WERI-Rb-1 (cell line): ENCODE data around the gene MAGEA10.

Source experiments
- DNase-seq: peaks from one replicate; pipeline ENCODE4 v3.0.0-alpha.2; 2020
- H3K27ac ChIP-seq: fragments of 250-450 bp; sonication (Bioruptor Pico); 2 replicates; pipeline ENCODE4 v1.5.1; 2020; ENCODE audit warnings: mild to moderate bottlenecking, moderate library complexity
- H3K27me3 ChIP-seq: fragments of 250-450 bp; sonication (Bioruptor Pico); 2 replicates; pipeline ENCODE4 v1.5.1; 2021; ENCODE audit warnings: mild to moderate bottlenecking, low read depth, moderate library complexity; ENCODE audit not compliant: insufficient read depth, severe bottlenecking
- H3K36me3 ChIP-seq: fragments of 250-450 bp; sonication (Bioruptor Pico); 2 replicates; pipeline ENCODE4 v1.5.1; 2020; ENCODE audit warnings: mild to moderate bottlenecking, moderate library complexity
- H3K4me3 ChIP-seq: 2 replicates; pipeline ENCODE4 v1.5.1; 2011; ENCODE audit warnings: low read depth, mild to moderate bottlenecking, control low read depth, low read length
- H3K9me3 ChIP-seq: fragments of 250-450 bp; sonication (Bioruptor Pico); 2 replicates; pipeline ENCODE4 v1.5.1; 2021; ENCODE audit warnings: mild to moderate bottlenecking, moderate library complexity; ENCODE audit not compliant: severe bottlenecking
- TF ChIP-seq, protein P1 (sequence below): IDR thresholded peaks from 2 replicates; pipeline ENCODE4 v1.5.1; 2011; ENCODE audit warnings: low read depth, mild to moderate bottlenecking, control low read depth, inconsistent platforms, low read length

The MAGEA10 gene

DNA sequence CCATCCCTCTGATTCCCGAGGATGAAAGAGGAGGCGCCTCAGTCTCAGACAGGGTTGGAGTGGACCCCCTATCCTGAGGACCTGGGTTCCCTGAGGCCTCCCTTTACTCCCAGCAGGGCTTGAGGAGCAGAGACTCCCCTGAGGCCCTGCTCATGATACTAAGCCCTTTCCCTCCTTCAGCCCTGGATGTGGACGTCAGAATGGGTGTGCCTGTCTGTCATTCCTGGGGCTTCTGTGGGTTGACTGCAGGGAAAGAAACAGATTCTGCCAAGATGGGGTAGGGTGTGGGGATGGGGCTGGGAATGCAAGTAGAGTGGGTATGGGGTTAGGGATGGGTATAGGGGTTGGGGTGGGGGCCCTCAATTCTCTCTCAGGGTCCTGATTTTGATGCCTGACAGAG lies 21.1 kb downstream of the MAGEA10 start:
- TF ChIP-seq, protein P1, sequence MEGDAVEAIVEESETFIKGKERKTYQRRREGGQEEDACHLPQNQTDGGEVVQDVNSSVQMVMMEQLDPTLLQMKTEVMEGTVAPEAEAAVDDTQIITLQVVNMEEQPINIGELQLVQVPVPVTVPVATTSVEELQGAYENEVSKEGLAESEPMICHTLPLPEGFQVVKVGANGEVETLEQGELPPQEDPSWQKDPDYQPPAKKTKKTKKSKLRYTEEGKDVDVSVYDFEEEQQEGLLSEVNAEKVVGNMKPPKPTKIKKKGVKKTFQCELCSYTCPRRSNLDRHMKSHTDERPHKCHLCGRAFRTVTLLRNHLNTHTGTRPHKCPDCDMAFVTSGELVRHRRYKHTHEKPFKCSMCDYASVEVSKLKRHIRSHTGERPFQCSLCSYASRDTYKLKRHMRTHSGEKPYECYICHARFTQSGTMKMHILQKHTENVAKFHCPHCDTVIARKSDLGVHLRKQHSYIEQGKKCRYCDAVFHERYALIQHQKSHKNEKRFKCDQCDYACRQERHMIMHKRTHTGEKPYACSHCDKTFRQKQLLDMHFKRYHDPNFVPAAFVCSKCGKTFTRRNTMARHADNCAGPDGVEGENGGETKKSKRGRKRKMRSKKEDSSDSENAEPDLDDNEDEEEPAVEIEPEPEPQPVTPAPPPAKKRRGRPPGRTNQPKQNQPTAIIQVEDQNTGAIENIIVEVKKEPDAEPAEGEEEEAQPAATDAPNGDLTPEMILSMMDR: no peak
- no peak overlapping the region for H3K27ac ChIP-seq
- H3K9me3 ChIP-seq: no peaks in the 10 kb centered on the region
- DNase-seq: no peak
- peaks cover 64% of the 10 kb centered on the region for H3K27me3 ChIP-seq
- H3K36me3 ChIP-seq: no peaks in the 10 kb centered on the region
- no peak overlapping the region for H3K4me3 ChIP-seq

GRCh38 chrX:152108527-152108926 lies 29.9 kb downstream of the MAGEA10 start:
- Histone ChIP-seq H3K9me3 (no peaks in the 10 kb centered on the region), H3K4me3 (no peak overlapping the region), H3K36me3 (no peaks in the 10 kb centered on the region), H3K27ac (no peak overlapping the region), H3K27me3 (peaks cover 37% of the 10 kb centered on the region)
- DNase-seq: no peak
- TF ChIP-seq, protein P1: no peak

DNA sequence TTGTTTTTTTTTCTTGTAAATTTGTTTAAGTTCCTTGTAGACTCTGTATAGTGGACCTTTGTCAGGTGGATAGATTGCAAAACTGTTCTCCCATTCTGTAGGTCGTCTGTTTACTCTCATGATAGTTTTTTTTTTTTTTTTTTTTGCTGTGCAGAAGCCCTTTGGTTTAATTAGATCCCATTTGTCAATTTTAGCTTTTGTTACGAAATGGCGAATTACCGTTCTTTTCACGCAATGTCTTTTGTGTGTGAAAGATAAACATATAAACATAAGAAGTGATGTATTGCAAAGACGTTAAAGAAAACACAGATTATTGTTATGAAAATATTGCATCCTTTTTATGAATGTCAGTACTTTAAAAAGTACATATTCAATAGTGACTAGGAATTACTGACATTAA lies 34.5 kb downstream of the MAGEA10 start:
- no peak for DNase-seq
- TF ChIP-seq, protein P1: no peak
- Histone ChIP-seq H3K27me3 (peaks cover 40% of the 10 kb centered on the region), H3K4me3 (no peak overlapping the region), H3K9me3 (no peaks in the 10 kb centered on the region), H3K27ac (no peak overlapping the region), H3K36me3 (no peaks in the 10 kb centered on the region)

- Histone ChIP-seq H3K27ac (no peak overlapping the region), H3K4me3 (no peak overlapping the region), H3K36me3 (no peaks in the 10 kb centered on the region), H3K9me3 (no peaks in the 10 kb centered on the region), H3K27me3 (peaks cover 50% of the 10 kb centered on the region)
- TF ChIP-seq, protein P1: no peak
- no peak for DNase-seq
Observed at GRCh38 chrX:152086141-152086540, 52.2 kb downstream of the MAGEA10 start.
